ENCODE measurements around the gene RGS16.

Gene RGS16

GRCh38 chr1:182569939-182570610, 34.1 kb downstream of the RGS16 start:
- DNase-seq = no peak

- no peak for DNase-seq
Observed at GRCh38 chr1:182568647-182569284, 35.4 kb downstream of the RGS16 start.

- no peak for DNase-seq
Observed at GRCh38 chr1:182567629-182568028, 36.6 kb downstream of the RGS16 start.

GRCh38 chr1:182565537-182565936, 38.7 kb downstream of the RGS16 start:
- DNase-seq = no peak

- no peak for DNase-seq
Observed at GRCh38 chr1:182564406-182565004, 39.7 kb downstream of the RGS16 start.

- DNase-seq = no peak
Observed at GRCh38 chr1:182563095-182563494, 41.1 kb downstream of the RGS16 start.

- no peak for DNase-seq
Observed at GRCh38 chr1:182561456-182561855, 42.7 kb downstream of the RGS16 start.

- DNase-seq = no peak
Observed at GRCh38 chr1:182560392-182560984, 43.7 kb downstream of the RGS16 start.

GRCh38 chr1:182556279-182556678, 47.9 kb downstream of the RGS16 start:
- DNase-seq = no peak

GRCh38 chr1:182555493-182555892, 48.7 kb downstream of the RGS16 start:
- no peak for DNase-seq

- no peak for DNase-seq
Observed at GRCh38 chr1:182552527-182552926, 51.7 kb downstream of the RGS16 start.

- DNase-seq = no peak
Observed at GRCh38 chr1:182549811-182550210, 54.4 kb downstream of the RGS16 start.

GRCh38 chr1:182549346-182549745, 54.8 kb downstream of the RGS16 start:
- no peak for DNase-seq
